Upper lobe of right lung (tissue), 1 donor: ENCODE data around the gene LRIG2. TPM values are rescaled to one million over a fixed set of nuclear protein-coding genes. Genes with fewer than 3 reads are reported as not detected.
"Not testable (repeated sequence)": the region's sequence is repeated elsewhere in the genome, so short reads cannot be mapped to it uniquely, and the experiment has no call there.

Experiments used
- ATAC-seq: fragments of 200-7000 bp; cut with Tn5 transposase; one replicate; pipeline ENCODE4 v1.9.1; 2020; ENCODE audit warnings: mild to moderate bottlenecking, moderate library complexity
- DNase-seq: peaks from one replicate; pipeline ENCODE4 v3.0.0-alpha.2; 2020
- H3K27ac ChIP-seq: fragments of 200-600 bp; one replicate; pipeline ENCODE4 v1.8.0; 2022
- H3K27me3 ChIP-seq: fragments of 200-600 bp; one replicate; pipeline ENCODE4 v1.8.0; 2022; ENCODE audit warnings: mild to moderate bottlenecking
- H3K36me3 ChIP-seq: fragments of 200-600 bp; one replicate; pipeline ENCODE4 v1.8.0; 2022
- H3K4me1 ChIP-seq: fragments of 200-600 bp; one replicate; pipeline ENCODE4 v1.8.0; 2022
- H3K4me3 ChIP-seq: fragments of 200-600 bp; one replicate; pipeline ENCODE4 v1.8.0; 2022; ENCODE audit warnings: mild to moderate bottlenecking
- H3K9me3 ChIP-seq: fragments of 200-600 bp; one replicate; pipeline ENCODE4 v1.8.0; 2022
- intact Hi-C: fragments of 100-400 bp; cut with DNase I; formaldehyde crosslinking; loops from one replicate; pipeline ENCODE4 v1.11.0; 2022
- total RNA-seq: library from RNA; stranded (reverse); fragmentation: NEBNext Ultra II Directional; extraction: Animal tissue kit (Norgen Biotek cat#: 25700); gene quantifications from one replicate; pipeline ENCODE4 v1.2.1, GENCODE V29; 2021
- TF ChIP-seq, protein P1 (sequence below): fragments of 200-600 bp; IDR thresholded peaks from one replicate; pipeline ENCODE4 v1.8.0; 2022; ENCODE audit warnings: antibody characterized with exemption
- donor health status: DM: no; HTN: yes; CAD: no; lungs with severe emphysema.

The LRIG2 gene
- total RNA-seq, 1 donor from 2014 or later, result 10.9 TPM

DNA sequence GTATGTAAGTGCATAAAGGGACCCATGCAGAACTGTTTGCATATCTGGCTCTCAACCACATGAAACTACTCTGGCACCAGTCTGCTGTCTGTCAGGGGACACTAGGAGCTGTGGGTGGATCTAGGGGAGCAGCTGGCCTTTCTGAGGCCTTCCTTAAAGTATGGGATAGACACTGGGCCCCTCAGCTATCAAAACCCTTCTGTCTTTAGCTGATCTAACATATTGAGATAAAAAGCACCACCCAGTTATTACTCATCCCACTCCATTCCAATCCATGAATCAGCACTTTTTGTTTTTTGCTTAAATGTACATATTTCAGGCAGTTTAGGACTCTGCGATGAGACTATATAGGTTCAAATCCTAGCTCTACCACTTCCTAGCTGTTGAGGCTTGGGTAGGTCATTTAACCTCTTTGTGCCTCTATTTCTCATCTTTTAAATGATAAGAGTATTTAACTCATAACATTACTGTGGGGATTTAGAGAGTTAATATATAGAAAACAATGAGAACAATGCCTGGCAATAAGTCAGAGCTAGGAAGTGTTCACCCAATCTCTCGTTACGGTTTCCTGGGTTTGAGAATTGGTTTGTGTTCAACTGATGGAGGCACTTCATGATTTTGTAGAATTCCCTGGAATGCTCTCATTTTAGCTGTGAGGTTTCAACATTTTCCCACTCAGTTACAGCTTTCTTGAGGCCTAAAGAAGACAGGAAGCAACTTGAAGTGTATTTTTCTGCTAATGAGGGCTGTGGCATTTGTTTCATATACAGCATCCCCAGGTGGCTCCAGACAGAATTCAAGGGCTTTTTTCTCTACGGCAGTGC, 68.9 kb downstream of the LRIG2 start:
- TF ChIP-seq, protein P1, sequence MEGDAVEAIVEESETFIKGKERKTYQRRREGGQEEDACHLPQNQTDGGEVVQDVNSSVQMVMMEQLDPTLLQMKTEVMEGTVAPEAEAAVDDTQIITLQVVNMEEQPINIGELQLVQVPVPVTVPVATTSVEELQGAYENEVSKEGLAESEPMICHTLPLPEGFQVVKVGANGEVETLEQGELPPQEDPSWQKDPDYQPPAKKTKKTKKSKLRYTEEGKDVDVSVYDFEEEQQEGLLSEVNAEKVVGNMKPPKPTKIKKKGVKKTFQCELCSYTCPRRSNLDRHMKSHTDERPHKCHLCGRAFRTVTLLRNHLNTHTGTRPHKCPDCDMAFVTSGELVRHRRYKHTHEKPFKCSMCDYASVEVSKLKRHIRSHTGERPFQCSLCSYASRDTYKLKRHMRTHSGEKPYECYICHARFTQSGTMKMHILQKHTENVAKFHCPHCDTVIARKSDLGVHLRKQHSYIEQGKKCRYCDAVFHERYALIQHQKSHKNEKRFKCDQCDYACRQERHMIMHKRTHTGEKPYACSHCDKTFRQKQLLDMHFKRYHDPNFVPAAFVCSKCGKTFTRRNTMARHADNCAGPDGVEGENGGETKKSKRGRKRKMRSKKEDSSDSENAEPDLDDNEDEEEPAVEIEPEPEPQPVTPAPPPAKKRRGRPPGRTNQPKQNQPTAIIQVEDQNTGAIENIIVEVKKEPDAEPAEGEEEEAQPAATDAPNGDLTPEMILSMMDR, result no peak
- Histone ChIP-seq H3K9me3 (no peaks in the 10 kb centered on the region), H3K36me3 (no peaks in the 10 kb centered on the region), H3K27ac (peak overlapping the region; percentile 30), H3K4me1 (peaks cover 24% of the 10 kb centered on the region), H3K4me3 (no peak overlapping the region), H3K27me3 (no peaks in the 10 kb centered on the region)
- ATAC-seq, result no peak
- intact Hi-C loops, result no loop called here
- no peak for DNase-seq

DNA sequence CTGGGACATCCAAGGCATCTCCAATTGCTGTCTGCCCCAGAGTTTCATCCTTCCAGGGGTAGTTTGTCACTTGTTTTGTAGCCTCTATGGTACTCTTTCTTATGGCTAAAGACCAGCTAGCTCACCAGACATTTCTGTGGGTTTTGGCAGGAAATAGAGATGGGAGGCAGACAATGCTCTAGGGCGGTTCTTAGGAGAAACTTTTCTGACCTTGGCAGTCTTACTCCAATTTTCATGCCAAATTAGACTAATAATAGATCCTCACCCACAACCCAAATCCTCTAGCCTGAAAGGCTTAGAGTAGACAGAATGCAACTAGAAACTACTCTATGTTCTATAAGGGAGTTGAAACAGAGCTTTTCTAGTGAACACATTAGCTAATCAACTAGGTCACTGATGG, 69.8 kb downstream of the LRIG2 start:
- no peak overlapping the region for H3K4me3 ChIP-seq
- intact Hi-C loops, result no loop called here
- TF ChIP-seq, protein P1, result no peak
- no peak for DNase-seq
- peaks cover 24% of the 10 kb centered on the region for H3K4me1 ChIP-seq
- H3K27ac ChIP-seq, result no peak overlapping the region
- H3K36me3 ChIP-seq, result no peaks in the 10 kb centered on the region
- no peaks in the 10 kb centered on the region for H3K27me3 ChIP-seq
- no peak for ATAC-seq
- H3K9me3 ChIP-seq, result no peaks in the 10 kb centered on the region

DNA sequence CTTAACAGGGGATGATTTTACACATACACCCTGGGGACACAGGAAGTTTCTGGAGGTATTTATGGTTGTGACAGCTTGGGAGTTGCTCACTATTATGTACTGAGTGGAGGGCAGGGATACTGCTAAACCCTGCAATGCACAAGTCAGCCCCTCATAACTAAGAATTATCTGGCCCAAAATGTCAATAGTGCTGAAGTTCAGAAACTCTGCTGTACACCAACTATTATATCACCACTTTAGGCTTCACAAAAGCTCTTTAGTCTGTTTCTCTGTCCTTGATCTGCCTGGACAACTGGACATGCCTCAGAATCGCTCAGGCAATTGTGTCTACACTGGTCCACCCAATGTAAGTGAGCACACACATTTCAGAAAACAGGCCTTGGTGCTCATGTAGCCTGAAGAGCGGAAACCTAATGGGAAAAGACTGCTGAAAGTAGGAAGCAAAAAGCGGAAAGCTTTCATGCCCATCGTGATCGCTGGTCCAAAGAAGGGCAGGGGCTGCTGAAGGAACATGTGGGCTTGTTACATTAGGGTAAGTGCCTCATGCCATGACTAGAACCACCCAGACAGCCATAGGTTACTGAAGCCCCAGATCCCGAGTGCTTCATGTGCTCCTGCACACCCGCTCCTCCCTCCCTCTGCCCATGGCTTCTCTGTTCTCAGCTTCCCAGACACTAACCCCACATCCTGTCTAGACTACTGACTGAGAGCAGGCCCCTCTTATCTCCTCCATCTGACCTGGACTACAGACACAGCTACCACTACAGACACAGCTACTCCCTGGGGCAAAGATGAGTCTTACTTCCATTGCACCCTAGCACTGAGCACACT, 73.5 kb downstream of the LRIG2 start:
- Histone ChIP-seq H3K9me3 (no peaks in the 10 kb centered on the region), H3K27ac (no peak overlapping the region), H3K4me1 (peaks cover 16% of the 10 kb centered on the region), H3K4me3 (no peak overlapping the region), H3K36me3 (no peaks in the 10 kb centered on the region), H3K27me3 (no peaks in the 10 kb centered on the region)
- peak; percentile 38 for ATAC-seq
- TF ChIP-seq, protein P1, result no peak
- DNase-seq, result no peak
- intact Hi-C loops, result no loop called here

DNA sequence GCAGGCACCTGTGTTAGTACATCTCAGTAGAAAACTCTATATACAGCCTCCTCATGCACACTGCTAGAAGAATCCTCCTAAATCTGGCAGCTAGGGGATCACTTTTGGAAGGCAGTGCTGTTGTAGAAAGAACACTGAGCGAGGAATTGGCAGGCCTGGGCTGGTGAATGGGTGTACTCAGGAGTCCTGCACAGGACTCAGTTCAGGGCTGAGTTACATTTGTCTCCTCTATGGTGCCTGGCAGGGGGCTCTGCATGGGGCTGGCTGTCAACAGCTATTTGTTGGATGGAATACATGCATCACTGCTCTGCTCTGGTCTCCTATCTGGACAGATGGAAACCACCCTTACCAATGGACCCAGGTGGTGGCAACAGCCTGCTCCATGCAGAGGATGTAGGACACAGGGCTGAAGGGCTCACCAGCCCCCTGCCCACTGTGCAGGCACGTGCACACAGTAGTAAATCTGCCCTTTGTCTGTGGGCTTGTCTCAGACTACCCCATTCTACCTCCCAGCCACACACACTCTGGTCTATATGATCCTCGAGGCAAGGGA, 74.2 kb downstream of the LRIG2 start:
- no peak overlapping the region for H3K4me3 ChIP-seq
- no peaks in the 10 kb centered on the region for H3K27me3 ChIP-seq
- TF ChIP-seq, protein P1, result no peak
- ATAC-seq (peak; percentile 8), DNase-seq (no peak)
- peaks cover 9% of the 10 kb centered on the region for H3K4me1 ChIP-seq
- no peak overlapping the region for H3K27ac ChIP-seq
- intact Hi-C loops, result no loop called here
- no peaks in the 10 kb centered on the region for H3K9me3 ChIP-seq
- H3K36me3 ChIP-seq, result no peaks in the 10 kb centered on the region

DNA sequence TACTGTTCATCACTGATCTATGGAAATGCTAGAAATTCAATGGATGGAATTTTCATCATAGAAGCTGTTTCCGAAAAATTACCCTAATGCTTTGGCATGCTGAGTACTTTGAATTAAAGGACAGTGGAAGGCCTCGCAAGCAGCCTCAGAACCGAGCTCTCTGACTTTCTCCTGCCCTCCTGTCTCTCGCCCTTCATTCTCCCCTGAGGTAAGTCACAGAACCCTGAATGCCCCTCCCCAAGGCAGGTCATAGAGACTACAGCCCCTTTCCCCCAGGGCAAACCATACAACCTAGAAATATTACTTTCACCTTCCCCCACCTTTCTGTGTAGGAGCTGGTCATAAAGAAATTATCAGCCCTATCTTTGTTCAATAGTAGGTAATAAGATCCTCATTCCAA, 74.8 kb downstream of the LRIG2 start:
- TF ChIP-seq, protein P1, result no peak

DNA sequence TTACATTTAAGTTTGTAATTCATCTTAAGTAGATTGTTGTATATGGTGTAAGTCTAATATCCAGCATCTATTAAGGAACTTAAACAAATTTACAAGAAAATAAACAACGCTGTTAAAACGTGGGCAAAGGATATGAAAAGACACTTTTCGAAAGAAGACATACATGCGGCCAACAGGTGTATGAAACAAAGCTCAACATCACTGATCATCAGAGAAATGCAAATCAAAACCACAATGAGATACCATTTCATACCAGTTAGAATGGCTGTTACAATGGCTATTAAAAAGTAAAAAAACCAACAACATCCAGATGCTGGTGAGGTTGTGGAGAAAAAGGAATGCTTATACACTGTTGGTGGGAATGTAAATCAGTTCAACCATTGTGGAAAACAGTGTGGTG, 77.5 kb downstream of the LRIG2 start:
- ATAC-seq, intact Hi-C loops, H3K9me3 ChIP-seq, H3K27me3 ChIP-seq, H3K4me1 ChIP-seq, H3K36me3 ChIP-seq, H3K4me3 ChIP-seq, H3K27ac ChIP-seq, DNase-seq: not testable (repeated sequence)

More for the DNA sequence above, 74.8 kb downstream of the LRIG2 start:
- Histone ChIP-seq H3K9me3 (no peaks in the 10 kb centered on the region), H3K4me1 (peaks cover 3% of the 10 kb centered on the region), H3K27ac (no peak overlapping the region), H3K36me3 (no peaks in the 10 kb centered on the region), H3K27me3 (no peaks in the 10 kb centered on the region), H3K4me3 (no peak overlapping the region)
- intact Hi-C loops, result no loop called here
- ATAC-seq (no peak), DNase-seq (no peak)
